ENCODE results near the gene EAPP.

DNA sequence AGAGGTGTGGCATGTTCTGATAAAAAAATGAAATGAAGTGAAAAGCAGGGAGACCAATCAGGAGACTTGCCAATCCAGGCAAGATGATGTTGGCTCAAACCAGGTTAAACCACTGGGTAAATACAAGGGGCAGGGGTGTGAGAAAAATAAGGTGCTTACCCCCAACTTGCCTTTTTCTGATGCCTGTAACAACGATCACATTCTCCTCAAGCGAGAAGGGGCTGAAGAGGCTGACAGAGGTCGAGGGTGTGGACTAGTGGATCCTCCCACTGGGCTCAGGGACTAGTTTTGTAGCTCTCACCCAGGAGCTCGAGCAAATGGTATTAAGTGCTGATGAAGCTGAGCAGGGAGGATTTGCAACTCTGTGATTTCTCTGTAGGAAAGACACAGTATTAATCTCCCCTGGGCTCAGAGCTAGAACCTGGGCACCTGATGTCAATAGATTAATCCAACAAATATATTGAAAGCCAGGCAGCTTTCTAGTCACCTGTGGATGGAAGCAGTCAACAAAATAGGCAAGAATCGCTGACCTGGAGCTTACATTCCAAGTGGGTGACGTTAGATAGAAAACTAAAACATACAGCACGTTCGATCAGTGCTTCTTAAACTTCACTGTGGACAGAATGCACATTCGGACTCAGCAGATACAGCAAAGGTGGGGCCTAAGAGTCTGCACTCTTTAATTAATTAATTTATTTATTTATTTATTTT, 15.2 kb upstream of the EAPP start:
- TF ChIP-seq, protein P1, sequence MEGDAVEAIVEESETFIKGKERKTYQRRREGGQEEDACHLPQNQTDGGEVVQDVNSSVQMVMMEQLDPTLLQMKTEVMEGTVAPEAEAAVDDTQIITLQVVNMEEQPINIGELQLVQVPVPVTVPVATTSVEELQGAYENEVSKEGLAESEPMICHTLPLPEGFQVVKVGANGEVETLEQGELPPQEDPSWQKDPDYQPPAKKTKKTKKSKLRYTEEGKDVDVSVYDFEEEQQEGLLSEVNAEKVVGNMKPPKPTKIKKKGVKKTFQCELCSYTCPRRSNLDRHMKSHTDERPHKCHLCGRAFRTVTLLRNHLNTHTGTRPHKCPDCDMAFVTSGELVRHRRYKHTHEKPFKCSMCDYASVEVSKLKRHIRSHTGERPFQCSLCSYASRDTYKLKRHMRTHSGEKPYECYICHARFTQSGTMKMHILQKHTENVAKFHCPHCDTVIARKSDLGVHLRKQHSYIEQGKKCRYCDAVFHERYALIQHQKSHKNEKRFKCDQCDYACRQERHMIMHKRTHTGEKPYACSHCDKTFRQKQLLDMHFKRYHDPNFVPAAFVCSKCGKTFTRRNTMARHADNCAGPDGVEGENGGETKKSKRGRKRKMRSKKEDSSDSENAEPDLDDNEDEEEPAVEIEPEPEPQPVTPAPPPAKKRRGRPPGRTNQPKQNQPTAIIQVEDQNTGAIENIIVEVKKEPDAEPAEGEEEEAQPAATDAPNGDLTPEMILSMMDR (conservative IDR thresholded peaks at IDR 0.05 in 1 of 2, IDR thresholded peaks at IDR 0.05 in 1 of 2; ENCODE audit: extremely low read depth in 1 of 2, insufficient read depth in 1 of 2, low read depth in 1 of 2, low read length in 2 of 2) = no peak
- no peak for TF ChIP-seq EZH2 (IDR thresholded peaks at IDR 0.05; ENCODE audit: borderline replicate concordance, low read length)

Measured in mammary epithelial cell (primary cell).